ENCODE measurements around the gene NUP37.
"Not testable (repeated sequence)": the region's sequence is repeated elsewhere in the genome, so short reads cannot be mapped to it uniquely, and the experiment has no call there.

The NUP37 gene

DNA sequence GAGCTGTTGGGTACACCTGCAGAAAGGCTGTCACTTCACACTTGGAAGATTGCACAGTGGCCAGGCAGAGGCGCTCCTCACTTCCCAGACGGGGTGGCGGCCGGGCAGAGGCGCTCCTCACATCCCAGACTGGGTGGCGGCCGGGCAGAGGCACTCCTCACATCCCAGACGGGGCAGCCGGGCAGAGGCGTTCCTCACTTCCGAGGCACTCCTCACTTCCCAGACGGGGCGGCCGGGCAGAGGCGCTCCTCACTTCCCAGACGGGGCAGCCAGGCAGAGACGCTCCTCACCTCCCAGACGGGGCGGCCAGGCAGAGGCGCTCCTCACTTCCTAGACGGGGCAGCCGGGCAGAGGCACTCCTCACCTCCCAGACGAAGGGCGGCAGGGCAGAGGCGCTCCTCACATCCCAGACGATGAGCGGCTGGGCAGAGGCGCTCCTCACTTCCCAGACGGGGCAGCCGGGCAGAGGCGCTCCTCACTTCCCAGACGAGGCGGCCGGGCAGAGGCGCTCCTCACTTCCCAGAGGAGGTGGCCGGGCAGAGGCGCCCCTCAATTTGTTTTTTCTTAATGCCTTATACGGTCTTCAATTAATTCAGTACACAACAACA lies 30.6 kb downstream of the NUP37 start:
- DNase-seq, result not testable (repeated sequence)

DNA sequence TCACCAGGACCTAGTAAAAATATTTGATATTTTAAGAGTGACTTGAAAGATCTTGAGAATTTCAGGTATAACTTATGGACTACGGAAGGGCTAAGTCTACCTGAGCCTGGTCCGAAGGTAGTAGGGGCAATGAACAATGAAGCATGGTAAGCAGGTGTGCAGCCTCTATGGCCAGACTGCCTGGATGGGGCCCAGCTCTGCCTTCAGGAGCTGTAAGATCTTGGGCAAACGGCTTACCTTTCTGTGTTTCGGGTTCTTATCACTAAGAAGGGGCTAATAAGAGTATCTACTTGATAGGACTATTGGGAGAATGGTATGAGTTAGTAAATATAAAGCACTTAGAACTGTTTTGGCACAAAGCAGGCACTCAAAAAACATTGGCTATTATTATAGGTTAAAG lies 39.1 kb downstream of the NUP37 start:
- no peak for DNase-seq

DNA sequence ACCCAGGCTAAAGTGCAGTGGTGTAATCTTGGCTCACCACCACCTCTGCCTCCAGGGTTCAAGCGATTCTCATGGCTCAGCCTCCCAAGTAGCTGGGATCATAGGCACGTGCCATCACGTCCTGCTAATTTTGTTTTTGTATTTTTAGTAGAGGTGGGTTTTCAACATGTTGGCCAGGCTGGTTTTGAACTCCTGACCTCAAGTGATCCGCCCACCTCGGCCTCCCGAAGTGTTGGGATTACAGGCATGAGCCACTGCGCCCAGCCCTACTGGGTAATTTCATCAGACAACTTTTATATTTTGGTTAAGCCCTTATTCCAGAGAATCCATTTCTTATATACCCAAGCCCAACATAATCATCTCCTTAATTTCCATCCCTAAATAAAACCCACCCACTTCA lies 47.8 kb downstream of the NUP37 start:
- DNase-seq, result not testable (repeated sequence)

DNA sequence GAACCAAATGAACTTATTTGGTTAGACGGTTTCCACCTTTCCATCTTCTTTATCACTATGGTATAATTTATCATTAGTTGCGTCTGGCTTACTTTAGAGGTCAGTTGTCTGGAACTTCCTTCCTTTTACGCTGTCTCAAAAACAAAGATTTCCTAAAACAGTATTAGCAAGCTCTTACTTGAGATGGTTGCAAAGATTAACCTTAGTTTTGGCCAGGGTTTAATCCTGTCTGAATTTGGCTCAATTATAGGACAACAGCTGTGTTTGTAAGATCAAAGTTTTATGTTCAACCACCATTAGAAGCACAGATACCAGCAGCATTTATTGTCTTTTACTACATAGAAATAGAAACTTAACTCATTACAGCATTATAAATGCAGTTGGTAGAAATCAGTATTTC lies 50.2 kb downstream of the NUP37 start:
- DNase-seq, result no peak

DNA sequence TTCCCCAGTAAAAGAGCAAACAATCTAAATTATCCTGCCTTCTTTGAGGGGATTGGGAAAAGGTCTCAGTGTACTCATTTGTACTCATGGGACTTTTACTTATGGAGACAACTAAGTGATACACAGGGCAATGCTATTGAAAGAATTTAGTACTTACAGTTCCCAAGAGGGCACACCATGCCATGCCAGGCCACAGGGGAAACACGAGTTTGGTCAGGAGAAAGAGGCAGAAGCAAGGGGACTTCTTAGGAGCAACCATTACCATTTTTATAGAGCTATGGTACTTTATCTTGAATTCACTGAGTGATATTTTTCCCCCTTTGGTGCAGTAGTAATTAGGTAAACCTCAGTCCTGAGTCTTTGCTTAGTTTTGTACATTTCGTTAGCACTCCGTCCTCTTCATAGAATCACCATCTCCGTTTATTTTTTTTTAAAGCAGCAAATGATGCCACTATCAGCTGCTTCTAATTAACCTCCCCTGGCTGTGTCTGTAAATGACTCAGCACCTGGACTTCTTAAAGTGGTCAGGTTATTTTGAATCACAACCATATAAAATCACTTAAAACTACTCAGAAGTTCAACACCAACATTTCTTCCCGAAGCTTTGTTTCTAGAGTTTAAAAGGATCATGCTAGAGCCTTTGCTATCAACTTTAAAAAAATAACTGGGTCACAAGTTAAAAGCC lies 52.2 kb downstream of the NUP37 start:
- no peak for DNase-seq

DNA sequence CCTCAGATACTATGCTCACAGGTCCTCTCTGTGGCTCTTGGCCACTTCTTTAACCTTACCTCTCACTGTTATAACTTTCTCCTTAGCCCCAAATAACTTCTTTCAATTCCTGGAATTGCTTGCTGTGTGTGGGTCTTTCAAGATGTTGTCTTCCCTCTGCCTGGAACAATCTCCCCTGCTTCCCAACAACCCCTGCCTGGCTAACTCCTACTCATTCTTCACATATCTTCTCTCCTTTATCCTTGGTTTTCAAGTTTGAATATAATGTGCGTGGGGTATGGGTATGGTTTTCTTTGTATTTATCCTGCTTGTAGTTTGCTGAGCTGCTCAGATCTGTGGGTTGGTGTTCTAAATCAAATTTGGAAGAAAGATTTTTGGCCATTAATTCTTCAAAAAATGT lies 55.4 kb downstream of the NUP37 start:
- DNase-seq, result no peak

DNA sequence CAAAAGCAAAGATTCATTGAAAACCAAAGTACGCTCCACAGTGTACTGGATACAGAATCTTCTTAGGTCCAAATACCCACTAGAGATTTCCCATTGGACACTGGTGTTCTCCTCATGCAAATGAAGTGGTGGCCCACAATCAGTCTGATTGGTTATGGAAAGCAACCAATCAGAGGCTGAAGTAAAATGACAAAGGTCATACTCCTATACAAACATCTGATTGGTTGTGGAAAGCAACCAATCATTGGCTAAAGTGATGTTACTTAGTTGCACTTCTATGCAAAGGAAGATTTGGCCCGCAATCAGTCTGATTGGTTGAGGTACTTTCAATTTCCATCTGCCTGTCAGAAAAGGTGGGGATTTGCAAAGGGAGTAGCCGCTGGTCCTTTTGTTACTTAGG lies 56.8 kb downstream of the NUP37 start:
- no peak for DNase-seq

DNA sequence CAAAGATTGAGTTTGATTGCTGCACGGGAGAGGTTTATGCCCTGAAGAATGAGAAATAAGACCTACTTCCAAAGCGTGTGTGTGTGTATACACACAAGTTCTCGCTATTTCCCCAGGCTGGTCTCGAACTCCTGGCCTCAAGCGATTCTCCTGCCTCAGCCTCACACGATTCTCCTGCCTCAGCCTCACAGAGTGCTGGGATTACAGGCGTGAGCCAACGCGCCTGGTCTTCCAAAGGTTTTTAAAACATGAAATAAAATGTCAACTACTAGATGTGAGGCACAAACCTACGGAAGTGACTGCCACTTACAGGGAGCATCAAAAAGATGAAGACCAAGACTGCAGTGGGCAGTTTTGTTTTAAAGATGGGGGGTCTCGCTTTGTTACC lies 57.5 kb downstream of the NUP37 start:
- DNase-seq, result no peak

DNA sequence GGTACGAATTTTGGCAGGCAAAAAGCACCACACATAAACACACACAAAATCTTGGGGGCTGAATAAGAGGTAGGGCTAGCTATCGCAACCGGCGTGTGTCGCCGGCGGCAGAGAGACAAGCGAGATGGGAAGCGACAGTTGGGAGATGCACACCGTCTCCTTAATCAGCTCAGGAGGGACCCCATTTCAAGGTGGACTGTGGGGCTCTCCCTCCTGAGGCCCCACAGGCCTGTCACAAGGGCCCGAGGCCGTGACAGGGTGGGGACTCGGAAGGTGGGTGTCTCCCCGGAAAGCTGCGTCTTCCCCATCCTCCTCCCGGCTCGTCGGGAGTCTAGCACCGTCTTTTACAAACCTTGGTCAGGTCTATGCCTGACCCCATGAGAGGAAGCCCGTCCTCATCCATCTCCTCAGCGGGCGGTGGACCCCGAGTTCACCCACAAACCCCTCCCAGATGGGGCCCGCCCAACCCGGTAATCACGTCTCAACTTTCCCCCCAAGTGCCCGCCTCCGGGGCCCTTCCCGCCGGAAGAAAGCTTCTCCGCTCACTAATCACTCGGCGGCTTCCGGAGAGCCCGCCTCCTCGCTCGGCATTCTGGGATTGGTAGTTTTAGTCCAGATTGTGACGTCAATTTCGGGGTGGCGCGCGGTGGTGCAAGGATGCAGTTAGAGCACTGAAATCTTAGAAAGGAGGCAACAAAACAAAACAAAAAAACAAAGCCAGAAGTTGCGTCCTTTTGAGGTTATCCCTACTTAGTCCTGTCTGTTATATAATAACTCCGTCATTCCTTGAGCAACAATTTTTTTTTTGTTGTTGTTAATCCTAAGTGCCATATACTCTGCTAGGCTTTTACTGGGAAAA lies 58.1 kb downstream of the NUP37 start, which contains the start of gene WASHC3:
Gene WASHC3, minus strand, starts transcription at position 432 of the 859 bp plus-strand sequence. Its CDS starts 29 bp downstream, at position 403.
- DNase-seq, result peak; percentile 92

DNA sequence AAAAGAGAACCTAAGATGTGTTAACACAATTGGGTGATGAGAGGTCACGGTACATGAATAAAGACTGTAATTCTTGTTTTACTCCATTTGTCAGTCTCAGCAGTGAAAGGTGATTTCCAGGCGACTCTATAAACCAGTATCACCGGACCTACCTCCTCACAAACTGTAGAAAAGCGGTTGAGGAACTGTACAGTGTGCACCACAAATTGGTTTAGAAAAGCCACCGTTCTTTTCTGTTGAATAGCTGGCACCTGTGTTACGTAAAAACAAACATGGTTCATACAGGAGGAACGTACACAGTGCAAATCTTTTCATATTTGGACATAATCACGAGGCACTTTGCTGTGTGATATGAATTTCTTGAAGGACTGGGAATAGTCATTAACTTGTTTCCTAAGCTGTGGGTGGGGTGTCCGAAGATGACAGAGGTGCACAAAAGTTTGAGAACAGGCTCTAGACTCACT lies 58.8 kb downstream of the NUP37 start:
- peak; percentile 7 for DNase-seq

DNA sequence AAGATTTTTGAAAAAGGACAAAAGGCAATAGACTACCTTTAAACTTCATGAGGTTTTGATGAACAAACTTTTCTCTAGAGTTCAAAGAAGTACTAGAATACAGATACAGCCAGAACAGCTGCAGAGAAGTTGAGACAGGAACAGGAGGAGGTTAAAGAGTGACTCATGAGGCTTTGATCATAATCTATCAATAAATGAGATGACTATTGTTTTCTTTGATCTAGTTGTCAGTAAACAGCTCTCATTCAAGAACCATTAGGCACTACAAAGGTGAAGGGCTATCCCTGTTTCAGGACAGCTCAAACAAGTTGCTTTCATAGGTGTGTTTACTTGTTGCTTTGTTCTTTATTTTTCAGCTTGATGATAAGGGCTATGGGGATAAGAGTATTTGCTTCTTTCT lies 60.6 kb downstream of the NUP37 start:
- no peak for DNase-seq

DNA sequence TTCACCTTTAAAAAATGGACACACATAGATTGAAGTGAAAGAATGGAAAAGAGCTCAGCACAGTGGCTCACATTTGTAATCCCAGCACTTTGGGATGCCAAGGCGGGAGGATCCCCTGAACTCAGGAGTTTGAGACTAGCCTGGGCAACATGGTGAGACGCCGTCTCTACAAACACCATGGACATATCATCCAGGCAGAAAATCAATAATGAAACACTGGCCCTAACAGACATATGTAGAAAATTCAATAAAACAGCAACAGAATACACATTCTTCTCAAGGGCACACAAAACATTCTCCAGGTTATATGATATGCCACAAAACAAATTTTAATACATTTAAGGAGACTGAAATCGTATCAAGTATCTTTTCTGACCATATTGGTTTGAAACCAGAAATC lies 65.6 kb downstream of the NUP37 start:
- DNase-seq, result no peak

DNA sequence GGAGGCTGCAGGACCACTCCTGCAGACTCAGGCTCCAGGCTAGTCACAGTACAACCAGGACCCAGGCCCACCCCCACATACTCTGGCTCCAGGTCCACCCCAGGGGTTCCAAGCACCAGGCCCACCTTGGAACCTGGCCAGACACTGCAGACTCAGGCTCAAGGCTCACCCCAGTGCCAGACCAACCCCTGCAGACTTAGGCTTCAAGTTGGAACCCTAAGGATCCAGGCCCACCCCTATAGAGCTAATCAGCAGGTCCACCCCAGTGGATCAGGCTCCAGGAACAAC lies 66.9 kb downstream of the NUP37 start:
- DNase-seq, result no peak

DNA sequence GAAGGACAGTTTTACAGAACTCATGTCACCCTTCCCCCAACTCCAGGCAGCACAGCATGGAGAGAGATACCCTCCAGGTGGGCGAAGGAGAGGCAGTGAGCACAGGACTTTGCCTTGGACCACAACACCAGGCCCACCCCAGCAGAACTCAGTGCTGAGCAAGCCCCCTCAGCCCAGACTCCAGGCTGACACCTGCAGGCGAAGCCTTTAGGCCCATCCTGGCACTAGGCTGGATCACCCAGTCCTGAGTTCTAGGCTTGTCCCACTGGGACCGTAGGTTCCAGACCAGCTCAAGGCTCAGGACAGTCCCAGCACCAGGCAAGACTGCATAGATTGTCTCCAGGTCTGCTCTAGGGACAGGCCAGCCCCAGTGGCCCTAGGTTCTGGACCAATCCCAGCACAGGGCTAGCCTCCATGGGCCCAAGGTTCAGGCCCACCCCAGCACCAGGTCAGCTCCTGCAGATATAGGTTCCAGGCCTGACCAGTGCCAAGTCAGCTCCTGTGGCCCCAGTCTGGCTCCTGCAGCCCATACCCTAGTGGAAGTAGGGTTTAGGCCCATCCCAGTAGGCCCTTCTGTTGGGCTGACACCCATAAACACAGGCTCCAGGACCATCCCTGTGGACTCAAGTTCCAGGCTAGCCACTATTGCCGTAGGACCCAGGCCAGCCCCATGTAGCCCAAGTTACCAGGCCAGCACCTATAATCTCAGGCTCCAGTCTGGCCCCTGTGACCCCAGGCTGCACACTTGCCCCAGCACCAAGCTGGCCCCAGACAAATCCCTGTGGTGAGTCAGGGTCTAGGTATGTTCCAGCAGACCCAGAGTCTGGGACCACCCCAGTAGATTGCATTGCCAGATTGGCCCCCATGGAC lies 67.5 kb downstream of the NUP37 start:
- DNase-seq, result no peak

DNA sequence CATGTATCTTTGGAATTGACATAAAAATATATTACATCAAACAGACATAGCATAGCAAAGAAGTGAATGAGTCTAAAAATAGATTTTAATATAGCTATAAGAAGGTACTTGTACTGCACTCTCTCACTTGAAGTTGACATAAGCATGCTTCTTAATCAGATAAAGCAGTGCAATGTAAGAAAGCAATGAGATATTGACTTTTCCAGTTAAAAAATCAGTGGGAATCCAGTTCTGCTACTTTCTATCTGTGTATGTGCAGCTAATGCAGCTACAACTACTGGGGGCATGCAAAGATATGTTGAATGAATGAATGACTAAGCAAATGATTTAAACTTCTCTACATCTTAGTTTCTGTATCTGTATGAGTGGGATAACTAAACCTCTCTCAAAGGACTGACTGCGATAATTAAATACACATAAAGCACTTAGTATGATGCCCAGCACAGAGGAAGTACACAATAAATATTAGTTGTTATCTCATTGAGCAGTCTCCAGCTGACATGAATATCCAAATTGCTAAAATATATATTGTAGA lies 68.4 kb downstream of the NUP37 start:
- no peak for DNase-seq

DNA sequence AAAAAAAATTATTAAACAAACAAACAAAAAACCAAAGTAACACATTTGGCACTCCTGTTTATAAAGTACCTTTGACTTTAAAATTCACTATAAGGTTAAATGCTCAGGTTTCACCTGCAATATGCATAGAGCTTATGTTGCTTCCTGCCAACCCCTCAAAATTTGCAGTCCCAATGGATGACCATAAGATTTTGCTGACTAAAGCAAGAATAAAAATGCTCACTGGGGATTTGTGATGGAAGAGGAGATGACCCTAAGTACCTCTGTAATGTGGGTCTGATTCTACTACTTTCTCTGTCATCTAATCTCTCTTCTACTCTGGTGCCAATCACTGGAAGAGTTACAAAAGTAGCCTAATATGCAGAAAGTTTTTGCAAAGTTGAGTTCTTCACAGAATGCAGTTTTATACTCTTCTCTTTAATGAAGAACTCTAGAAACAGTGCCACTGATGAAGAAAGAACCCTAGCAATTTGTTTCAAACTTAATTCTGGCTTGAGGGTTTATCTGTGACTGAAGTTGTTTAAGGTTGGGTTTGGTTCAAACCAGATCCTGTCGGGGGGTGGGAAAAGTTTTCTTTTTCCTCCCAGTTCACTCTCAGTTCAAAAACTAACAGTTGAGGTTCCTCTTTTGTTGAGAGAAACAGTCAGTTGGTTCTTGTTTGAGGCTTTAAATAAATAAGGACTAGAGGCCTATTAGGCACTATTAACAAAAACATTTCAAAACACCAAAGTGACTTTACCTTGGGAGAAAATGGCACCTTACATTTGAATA lies 69.1 kb downstream of the NUP37 start:
- DNase-seq, result no peak

DNA sequence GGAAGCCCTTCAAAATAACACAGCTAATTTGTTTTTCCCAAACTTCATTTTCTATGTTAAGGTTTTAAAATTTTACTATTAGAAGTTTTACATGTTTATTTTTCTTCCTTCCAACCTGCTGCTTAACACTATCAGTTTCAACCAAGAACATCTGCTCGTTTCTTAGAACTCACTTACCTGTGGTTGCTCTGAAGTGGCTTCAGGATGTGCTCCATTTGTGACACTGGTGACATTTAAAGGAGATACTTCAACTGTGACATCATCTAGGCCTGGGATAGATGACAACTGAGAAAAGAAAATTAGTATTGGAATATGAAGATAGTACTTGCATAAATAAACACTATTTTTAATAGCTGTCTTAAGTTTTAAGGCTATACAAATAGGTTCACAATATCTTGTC lies 76.0 kb downstream of the NUP37 start:
- DNase-seq, result no peak

DNA sequence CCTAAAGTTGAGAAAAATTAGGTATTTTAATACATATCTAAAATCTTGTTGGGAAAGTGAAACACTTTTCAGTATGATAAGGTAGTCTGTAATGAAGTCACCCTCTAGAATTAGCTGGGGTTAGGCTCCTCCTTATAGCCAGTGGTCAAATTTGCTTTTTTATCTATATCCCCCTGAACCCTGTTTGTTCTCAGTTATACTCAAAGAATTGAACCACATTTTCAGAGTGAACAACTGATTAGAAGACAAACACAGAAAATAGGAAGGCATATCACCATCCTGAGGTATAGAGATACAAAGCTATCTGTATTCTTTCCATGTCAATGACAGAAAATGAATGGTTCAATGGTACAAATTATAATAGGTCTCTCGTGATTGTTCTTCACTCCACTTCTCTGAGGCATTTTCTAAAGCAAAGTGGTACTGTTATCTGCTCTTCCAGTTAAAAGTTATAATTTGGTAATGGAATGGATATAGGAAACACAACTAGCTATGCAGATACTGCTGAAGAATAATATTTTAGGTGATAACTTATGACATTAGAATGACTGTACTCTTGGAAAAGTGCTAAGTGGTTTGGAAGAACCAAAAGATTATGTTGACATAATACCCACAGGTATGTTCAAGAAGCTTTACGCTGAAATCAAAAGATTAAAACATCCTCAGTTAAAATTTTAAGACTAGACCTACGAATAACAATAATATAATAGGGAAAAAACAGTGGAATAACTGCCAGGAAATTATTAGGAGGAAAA lies 85.7 kb downstream of the NUP37 start:
- DNase-seq, result no peak

DNA sequence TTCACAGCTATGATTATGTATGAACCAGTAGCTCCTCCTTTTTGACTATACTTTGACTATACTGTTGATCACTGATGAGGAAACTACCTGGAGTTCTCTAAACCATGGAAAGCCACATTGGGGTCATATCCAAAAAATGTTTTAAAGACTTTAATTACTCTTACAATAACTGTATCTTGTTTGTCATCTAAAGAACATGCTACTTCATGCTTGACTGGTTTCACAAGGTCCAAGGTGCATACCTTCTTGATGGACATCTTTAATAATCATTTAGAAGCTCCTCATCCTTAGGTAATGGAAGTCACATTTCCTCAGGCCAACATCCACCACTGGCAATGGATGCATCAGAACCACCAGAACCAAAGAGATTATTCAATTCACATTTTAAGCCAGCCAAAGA lies 88.1 kb downstream of the NUP37 start:
- no peak for DNase-seq

DNA sequence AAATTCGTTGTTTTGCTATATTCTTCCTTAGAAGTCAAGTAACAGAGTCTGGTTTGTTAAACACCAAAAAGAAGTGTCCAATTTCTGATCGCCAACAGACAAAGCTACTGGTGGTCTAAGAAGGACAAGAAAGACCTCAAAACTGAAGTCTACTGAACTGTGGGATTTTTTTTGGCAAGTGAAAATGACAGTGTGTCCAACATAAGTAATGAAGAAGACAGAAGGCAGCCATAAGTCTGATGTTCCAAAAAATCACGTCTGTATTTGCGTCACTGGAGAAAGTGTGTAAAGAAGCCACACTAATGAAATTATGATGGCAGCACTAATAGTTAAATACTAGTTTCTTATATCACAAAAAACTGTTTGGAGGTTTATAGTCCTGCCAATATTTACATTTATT lies 90.8 kb downstream of the NUP37 start:
- DNase-seq, result no peak

DNA sequence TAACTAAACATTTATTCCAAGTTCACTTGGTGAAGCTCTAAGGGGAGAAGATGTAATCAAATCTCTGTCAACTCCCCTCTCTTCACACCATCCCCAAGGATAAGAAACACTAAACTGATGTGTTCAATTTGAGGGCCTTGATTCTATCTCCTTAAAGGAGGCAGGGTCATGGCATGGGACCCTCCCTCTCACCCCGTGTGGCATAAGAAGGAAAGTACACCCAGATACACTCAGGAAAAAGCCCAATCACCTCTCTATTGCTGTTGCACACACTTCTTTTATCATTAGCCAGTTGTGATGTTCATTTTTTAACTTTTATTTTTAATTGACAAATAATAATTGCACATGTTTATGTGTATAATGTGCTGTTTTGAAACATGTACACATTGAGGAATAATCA lies 93.2 kb downstream of the NUP37 start:
- DNase-seq, result no peak
